Measurements from ENCODE around the gene MDM1. TPM values are rescaled to one million over a fixed set of nuclear protein-coding genes. Genes with fewer than 3 reads are reported as not detected.

Gene MDM1
- polyA plus RNA-seq, 3 donors: 6.7 to 10.9 (median 10.3) TPM

DNA sequence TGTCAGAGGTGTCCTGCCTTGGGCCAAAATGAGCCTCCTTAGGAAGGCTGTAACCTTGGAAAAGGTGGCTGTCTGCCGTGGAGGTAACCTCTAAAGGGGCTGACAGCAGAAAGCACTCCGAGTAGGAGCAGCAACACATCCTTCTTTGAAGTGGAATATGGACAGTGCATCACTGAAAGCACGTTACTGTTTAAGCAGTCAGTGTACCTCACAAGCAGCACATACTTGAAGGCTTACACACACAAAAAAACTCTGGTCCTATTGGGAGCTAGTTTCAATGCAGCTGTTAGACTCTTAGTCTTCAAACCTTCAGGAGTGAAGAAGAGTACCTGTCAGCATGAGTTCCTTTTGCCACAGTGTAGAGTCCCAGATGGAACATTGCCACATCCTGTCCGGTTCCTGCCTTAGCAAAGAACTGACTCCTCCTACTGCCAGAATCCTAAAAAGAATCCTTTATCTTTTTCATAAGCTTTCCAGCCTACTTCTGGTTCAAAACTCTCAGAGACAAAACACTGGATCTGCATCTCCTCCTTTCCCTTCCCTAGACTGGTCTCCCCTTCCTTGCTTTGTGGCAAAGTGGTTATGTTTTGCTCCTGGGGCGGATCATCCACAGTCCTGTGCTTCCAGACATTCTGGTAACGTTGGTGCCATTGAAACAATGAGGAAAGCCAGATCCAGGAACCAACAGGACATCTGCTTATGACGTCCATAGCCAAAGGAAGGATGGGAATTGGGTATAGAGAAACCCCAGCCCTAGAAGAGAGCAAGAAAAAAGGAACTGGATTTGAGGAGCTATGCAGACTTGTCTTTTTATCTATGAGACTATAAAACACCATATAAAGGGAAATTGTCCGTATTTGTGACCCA, 8.5 kb upstream of the MDM1 start:
- Histone ChIP-seq H3K4me3 (replicated peaks in 1 of 3; ENCODE audit: low read depth in 2 of 3, low read length in 3 of 3) (no peak overlapping the region), H3K4me2 (replicated peaks; ENCODE audit: extremely low read depth, low read length, poor library complexity, severe bottlenecking) (no peak overlapping the region), H3K4me1 (ENCODE audit: control insufficient read depth in 1 of 2, insufficient read depth in 2 of 2, low read length in 2 of 2) (no peaks in the 10 kb centered on the region), H3K36me3 (replicated peaks in 1 of 2; ENCODE audit: control insufficient read depth in 1 of 2, insufficient read depth in 2 of 2, low read length in 2 of 2) (no peaks in the 10 kb centered on the region), H3K9me3 (replicated peaks in 1 of 2; ENCODE audit: control insufficient read depth in 1 of 2, insufficient read depth in 1 of 2, low read length in 2 of 2) (no peaks in the 10 kb centered on the region), H3K9ac (ENCODE audit: insufficient read depth, low read length, poor library complexity, severe bottlenecking) (no peak overlapping the region), H4K20me1 (ENCODE audit: insufficient read depth, low read length) (no peaks in the 10 kb centered on the region), H3K27me3 (ENCODE audit: control insufficient read depth in 2 of 2, insufficient read depth in 2 of 2, low read length in 2 of 2) (no peaks in the 10 kb centered on the region), H3K79me2 (ENCODE audit: insufficient read depth, low read length) (no peaks in the 10 kb centered on the region), H2AFZ (ENCODE audit: insufficient read depth, low read depth, low read length, poor library complexity, severe bottlenecking) (no peak overlapping the region), H3K27ac (ENCODE audit: low read depth in 1 of 2, low read length in 2 of 2) (no peak overlapping the region)
- DNase-seq: no peak
- intact Hi-C loops (cut with micrococcal nuclease): no loop called here
- Mint-ChIP-seq H3K27ac (no peak overlapping the region), H3K4me3 (no peak overlapping the region), H3K9me3 (no peaks in the 10 kb centered on the region), H3K27me3 (ENCODE audit: low read depth in 3 of 3) (peaks cover 0 to 1% (median 0%) of the 10 kb centered on the region in 3 donors), H3K36me3 (no peaks in the 10 kb centered on the region), H3K4me1 (peaks cover 5% of the 10 kb centered on the region)
- WGBS (ENCODE audit: insufficient coverage): 65% methylated on average over 4 of the region's 8 CpGs
- TF ChIP-seq, protein P1, sequence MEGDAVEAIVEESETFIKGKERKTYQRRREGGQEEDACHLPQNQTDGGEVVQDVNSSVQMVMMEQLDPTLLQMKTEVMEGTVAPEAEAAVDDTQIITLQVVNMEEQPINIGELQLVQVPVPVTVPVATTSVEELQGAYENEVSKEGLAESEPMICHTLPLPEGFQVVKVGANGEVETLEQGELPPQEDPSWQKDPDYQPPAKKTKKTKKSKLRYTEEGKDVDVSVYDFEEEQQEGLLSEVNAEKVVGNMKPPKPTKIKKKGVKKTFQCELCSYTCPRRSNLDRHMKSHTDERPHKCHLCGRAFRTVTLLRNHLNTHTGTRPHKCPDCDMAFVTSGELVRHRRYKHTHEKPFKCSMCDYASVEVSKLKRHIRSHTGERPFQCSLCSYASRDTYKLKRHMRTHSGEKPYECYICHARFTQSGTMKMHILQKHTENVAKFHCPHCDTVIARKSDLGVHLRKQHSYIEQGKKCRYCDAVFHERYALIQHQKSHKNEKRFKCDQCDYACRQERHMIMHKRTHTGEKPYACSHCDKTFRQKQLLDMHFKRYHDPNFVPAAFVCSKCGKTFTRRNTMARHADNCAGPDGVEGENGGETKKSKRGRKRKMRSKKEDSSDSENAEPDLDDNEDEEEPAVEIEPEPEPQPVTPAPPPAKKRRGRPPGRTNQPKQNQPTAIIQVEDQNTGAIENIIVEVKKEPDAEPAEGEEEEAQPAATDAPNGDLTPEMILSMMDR (IDR thresholded peaks at IDR 0.05): no peak

DNA sequence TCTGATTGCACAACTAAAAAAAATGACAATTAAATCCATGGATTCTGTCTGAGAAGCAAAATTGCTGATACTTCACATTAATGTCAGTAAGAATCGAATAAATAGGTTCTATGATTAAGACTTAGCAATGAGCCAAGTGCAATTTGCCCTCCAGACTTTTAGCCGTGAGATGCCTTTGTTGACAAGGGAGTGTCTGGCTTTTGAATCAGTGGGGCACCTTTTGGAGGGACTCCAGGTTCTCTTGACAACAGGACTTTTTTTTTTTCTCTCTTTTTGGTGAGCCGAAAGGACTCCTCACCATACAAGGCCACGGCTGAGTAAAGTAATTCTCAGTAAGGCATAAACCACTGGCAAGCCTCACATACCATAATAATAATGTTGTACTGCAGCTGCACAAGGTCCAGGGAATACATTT, 4.7 kb upstream of the MDM1 start:
- WGBS (ENCODE audit: insufficient coverage): 100% methylated on average over 2 of the region's 4 CpGs
- Mint-ChIP-seq H3K9me3 (no peaks in the 10 kb centered on the region), H3K36me3 (no peaks in the 10 kb centered on the region), H3K4me3 (no peak overlapping the region), H3K4me1 (peaks cover 18% of the 10 kb centered on the region), H3K27ac (no peak overlapping the region), H3K27me3 (ENCODE audit: low read depth in 3 of 3) (peaks cover 0 to 1% (median 0%) of the 10 kb centered on the region in 3 donors)
- Histone ChIP-seq H3K36me3 (replicated peaks in 1 of 2; ENCODE audit: control insufficient read depth in 1 of 2, insufficient read depth in 2 of 2, low read length in 2 of 2) (no peaks in the 10 kb centered on the region), H2AFZ (ENCODE audit: insufficient read depth, low read depth, low read length, poor library complexity, severe bottlenecking) (no peak overlapping the region), H3K4me2 (replicated peaks; ENCODE audit: extremely low read depth, low read length, poor library complexity, severe bottlenecking) (no peak overlapping the region), H3K27ac (ENCODE audit: low read depth in 1 of 2, low read length in 2 of 2) (no peak overlapping the region), H3K9ac (ENCODE audit: insufficient read depth, low read length, poor library complexity, severe bottlenecking) (no peak overlapping the region), H4K20me1 (ENCODE audit: insufficient read depth, low read length) (no peaks in the 10 kb centered on the region), H3K4me3 (replicated peaks in 1 of 3; ENCODE audit: low read depth in 2 of 3, low read length in 3 of 3) (no peak overlapping the region), H3K9me3 (replicated peaks in 1 of 2; ENCODE audit: control insufficient read depth in 1 of 2, insufficient read depth in 1 of 2, low read length in 2 of 2) (no peaks in the 10 kb centered on the region), H3K4me1 (ENCODE audit: control insufficient read depth in 1 of 2, insufficient read depth in 2 of 2, low read length in 2 of 2) (peaks cover 3 to 8% of the 10 kb centered on the region in 2 donors), H3K79me2 (ENCODE audit: insufficient read depth, low read length) (peaks cover 2% of the 10 kb centered on the region), H3K27me3 (ENCODE audit: control insufficient read depth in 2 of 2, insufficient read depth in 2 of 2, low read length in 2 of 2) (no peaks in the 10 kb centered on the region)
- no peak for DNase-seq
- intact Hi-C loops (cut with micrococcal nuclease): no loop called here
- TF ChIP-seq, protein P1 (IDR thresholded peaks at IDR 0.05): no peak

Measured in CD14-positive monocyte (primary cell).